GM23338 (cell line): ENCODE results near the gene DOP1A. TPM values are rescaled to one million over a fixed set of nuclear protein-coding genes. Genes with fewer than 3 reads are reported as not detected.

ENCODE experiments used
- ATAC-seq: fragments of 200-7000 bp; cut with Tn5 transposase; 3 replicates; pipeline ENCODE4 v1.9.1; 2020
- DNase-seq: peaks from one replicate; pipeline ENCODE4 v3.0.0-alpha.2; 2015; ENCODE audit warnings: low spot score
- H2AFZ ChIP-seq: fragments of 200-600 bp; sonication (generic); 2 replicates; pipeline ENCODE4 v1.8.0; 2016; ENCODE audit warnings: antibody characterized with exemption, mild to moderate bottlenecking, moderate library complexity
- H3F3A ChIP-seq: fragments of 200-600 bp; sonication (generic); replicated peaks from 2 replicates; pipeline ENCODE4 v1.8.0; 2017; ENCODE audit warnings: antibody characterized with exemption, mixed run types, low read depth
- H3K27ac ChIP-seq: fragments of 200-600 bp; sonication (generic); 2 replicates; pipeline ENCODE4 v1.6.1; 2016; ENCODE audit warnings: low read depth
- H3K27me3 ChIP-seq: fragments of 200-600 bp; sonication (generic); 2 replicates; pipeline ENCODE4 v1.8.0; 2016; ENCODE audit warnings: mild to moderate bottlenecking, mixed run types, moderate library complexity; ENCODE audit not compliant: insufficient read depth
- H3K36me3 ChIP-seq: fragments of 200-600 bp; sonication (generic); 2 replicates; pipeline ENCODE4 v1.8.0; 2016; ENCODE audit warnings: mild to moderate bottlenecking; ENCODE audit not compliant: insufficient read depth
- H3K4me1 ChIP-seq: fragments of 200-600 bp; sonication (generic); 2 replicates; pipeline ENCODE4 v1.8.0; 2016; ENCODE audit warnings: mild to moderate bottlenecking, moderate library complexity; ENCODE audit not compliant: insufficient read depth
- H3K4me2 ChIP-seq: fragments of 200-600 bp; sonication (generic); 2 replicates; pipeline ENCODE4 v1.7.1; 2017; ENCODE audit warnings: mixed run types
- H3K4me3 ChIP-seq: fragments of 200-600 bp; sonication (generic); 2 replicates; pipeline ENCODE4 v1.6.1; 2016; ENCODE audit warnings: mixed run types
- H3K79me2 ChIP-seq: fragments of 200-600 bp; sonication (generic); replicated peaks from 2 replicates; pipeline ENCODE4 v1.8.0; 2017; ENCODE audit warnings: mild to moderate bottlenecking; ENCODE audit not compliant: insufficient read depth
- H3K9me2 ChIP-seq: fragments of 200-600 bp; sonication (generic); 2 replicates; pipeline ENCODE4 v1.8.0; 2017; ENCODE audit not compliant: insufficient read depth
- H4K20me1 ChIP-seq: fragments of 200-600 bp; sonication (generic); replicated peaks from 2 replicates; pipeline ENCODE4 v1.8.0; 2017; ENCODE audit warnings: mild to moderate bottlenecking; ENCODE audit not compliant: insufficient read depth
- H3K27ac Mint-ChIP-seq: 2 replicates; pipeline ENCODE4 v1.8.0; 2020; ENCODE audit warnings: inconsistent platforms, mild to moderate bottlenecking, moderate library complexity, mixed read lengths
- H3K27me3 Mint-ChIP-seq: 3 replicates; pipeline ENCODE4 v1.8.0; 2022; ENCODE audit warnings: low read depth, mild to moderate bottlenecking, moderate library complexity, mixed read lengths, inconsistent platforms; ENCODE audit not compliant: insufficient read depth, poor library complexity
- H3K36me3 Mint-ChIP-seq: 3 replicates; pipeline ENCODE4 v1.8.0; 2021; ENCODE audit warnings: low read depth, mild to moderate bottlenecking, inconsistent platforms, moderate library complexity, mixed read lengths
- H3K4me1 Mint-ChIP-seq: 3 replicates; pipeline ENCODE4 v1.8.0; 2020; ENCODE audit warnings: mild to moderate bottlenecking, inconsistent platforms, mixed read lengths
- H3K4me3 Mint-ChIP-seq: 3 replicates; pipeline ENCODE4 v1.8.0; 2021; ENCODE audit warnings: moderate library complexity, mild to moderate bottlenecking, inconsistent platforms, mixed read lengths
- H3K9me3 Mint-ChIP-seq: 3 replicates; pipeline ENCODE4 v1.8.0; 2020; ENCODE audit warnings: moderate library complexity, mild to moderate bottlenecking, inconsistent platforms, mixed read lengths
- EZH2phosphoT487 ChIP-seq: fragments of 200-600 bp; sonication (generic); IDR thresholded peaks from one replicate; pipeline ENCODE4 v1.8.1; 2018; ENCODE audit warnings: antibody characterized with exemption; ENCODE audit not compliant: unreplicated experiment
- NANOG ChIP-seq: IDR thresholded peaks from 2 replicates; pipeline ENCODE4 v1.6.1; 2016; ENCODE audit warnings: antibody characterized with exemption, borderline replicate concordance
- POLR2AphosphoS5 ChIP-seq: IDR thresholded peaks from 2 replicates; pipeline ENCODE4 v1.6.1; 2016; ENCODE audit warnings: antibody characterized with exemption, low read depth
- STAT1 ChIP-seq: IDR thresholded peaks from one replicate; pipeline ENCODE4 v1.6.1; 2016; ENCODE audit warnings: antibody characterized with exemption; ENCODE audit not compliant: unreplicated experiment
- ZNF114 ChIP-seq: fragments of 250-450 bp; sonication (Bioruptor Pico); IDR thresholded peaks from 2 replicates; pipeline ENCODE4 v1.5.0; 2020; ENCODE audit warnings: mild to moderate bottlenecking, moderate library complexity
- ZNF331 ChIP-seq: fragments of 250-450 bp; sonication (Bioruptor Pico); IDR thresholded peaks from 2 replicates; pipeline ENCODE4 v1.5.0; 2020; ENCODE audit warnings: low read depth, mild to moderate bottlenecking, moderate library complexity
- ZNF462 ChIP-seq: fragments of 250-450 bp; sonication (Bioruptor Pico); IDR thresholded peaks from 2 replicates; pipeline ENCODE4 v1.5.0; 2020; ENCODE audit warnings: mild to moderate bottlenecking, moderate library complexity
- polyA plus RNA-seq: library from polyadenylated mRNA; unstranded; fragments of >200 nt; fragmentation: Nextera tagmentation; extraction: Ambion mirVana; gene quantifications from 2 replicates; pipeline ENCODE4 v1.2.1, GENCODE V29; 2016
- total RNA-seq: library from RNA; depleted of rRNA; stranded (reverse); fragments of >200 nt; shearing (Covaris generic); gene quantifications from 2 replicates; pipeline ENCODE4 v1.2.3, GENCODE V29; 2014
- TF ChIP-seq, protein P1 (sequence below): IDR thresholded peaks from one replicate; pipeline ENCODE4 v1.6.1; 2018; ENCODE audit warnings: antibody characterized with exemption; ENCODE audit not compliant: unreplicated experiment
- TF ChIP-seq, protein P2 (sequence below), 2 experiments: fragments of 200-600 bp in 1 of 2; sonication (generic) in 1 of 2; conservative IDR thresholded peaks; 2 replicates each; pipeline versions ENCODE4 v1.5.1 to v1.6.1; 2016 to 2017; ENCODE audit warnings: antibody characterized with exemption in 2 of 2, low read depth in 2 of 2, mild to moderate bottlenecking in 2 of 2, moderate library complexity in 1 of 2

Gene DOP1A
- total and polyA plus RNA-seq, 2 experiments from 2014 or later = 3.9 to 18.6 TPM

DNA sequence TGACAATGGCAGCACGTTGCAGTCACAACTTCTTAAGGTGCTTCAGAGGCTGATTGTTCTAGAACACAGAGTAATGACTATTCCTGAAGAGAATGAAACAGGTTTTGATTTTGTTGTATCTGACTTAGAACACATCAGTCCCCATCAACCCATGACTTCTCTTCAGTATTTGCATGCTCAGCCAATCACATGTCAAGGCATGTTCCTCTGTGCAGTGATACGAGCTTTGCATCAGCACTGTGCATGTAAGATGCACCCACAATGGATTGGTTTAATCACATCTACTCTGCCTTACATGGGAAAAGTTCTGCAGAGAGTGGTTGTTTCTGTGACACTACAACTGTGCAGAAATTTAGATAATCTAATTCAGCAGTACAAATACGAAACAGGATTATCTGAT, 71.3 kb downstream of the DOP1A start:
- Histone ChIP-seq H3K9me2 (no peaks in the 10 kb centered on the region), H3K27ac (no peak overlapping the region), H3K27me3 (no peaks in the 10 kb centered on the region), H2AFZ (no peak overlapping the region), H3K4me2 (no peak overlapping the region), H3K79me2 (no peaks in the 10 kb centered on the region), H3K4me3 (no peak overlapping the region), H3F3A (no peaks in the 10 kb centered on the region), H3K36me3 (peaks cover 7% of the 10 kb centered on the region; the same call in 1 of the 2 replicates), H4K20me1 (no peaks in the 10 kb centered on the region), H3K4me1 (no peaks in the 10 kb centered on the region)
- Mint-ChIP-seq H3K27me3 (no peaks in the 10 kb centered on the region), H3K36me3 (peaks cover 19% of the 10 kb centered on the region; the same call in 2 of the 3 replicates), H3K9me3 (no peaks in the 10 kb centered on the region), H3K4me1 (no peaks in the 10 kb centered on the region), H3K4me3 (no peak overlapping the region), H3K27ac (no peak overlapping the region; the same call in 1 of the 2 replicates)
- TF ChIP-seq EZH2phosphoT487 = no peak
- no peak for TF ChIP-seq POLR2AphosphoS5
- DNase-seq (no peak), ATAC-seq (no peak)

DNA sequence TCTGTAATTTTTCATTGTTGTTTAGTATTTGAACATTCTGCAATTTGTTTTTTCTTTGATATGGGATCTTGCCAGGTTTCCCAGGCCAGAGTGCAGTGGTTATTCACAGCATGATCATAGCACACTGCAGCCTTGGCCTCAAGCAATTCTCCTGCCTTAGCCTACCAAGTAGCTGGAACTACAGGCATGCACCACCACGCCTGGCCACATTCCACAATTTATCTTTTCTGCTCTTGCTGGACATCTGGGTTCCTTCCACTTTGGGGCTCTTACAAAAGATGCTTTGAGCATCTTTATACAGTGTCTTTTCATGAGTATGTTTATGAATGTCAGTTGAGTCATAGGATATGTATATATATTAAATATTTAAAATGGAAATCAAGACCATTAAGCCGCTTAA, 83.6 kb downstream of the DOP1A start:
- no peak overlapping the region for H2AFZ ChIP-seq
- H3K27ac ChIP-seq = no peak overlapping the region
- no peak overlapping the region for H3K4me2 ChIP-seq
- H3K36me3 ChIP-seq = peaks cover 15% of the 10 kb centered on the region; the same call in 1 of the 2 replicates
- H3K4me3 Mint-ChIP-seq = no peak overlapping the region
- DNase-seq = peak; percentile 7
- H3K9me2 ChIP-seq = no peaks in the 10 kb centered on the region
- H3K4me1 ChIP-seq = no peaks in the 10 kb centered on the region
- H3K27me3 Mint-ChIP-seq = peaks cover 4% of the 10 kb centered on the region
- H3K27me3 ChIP-seq = no peaks in the 10 kb centered on the region
- no peak for ATAC-seq
- H3K27ac Mint-ChIP-seq = no peak overlapping the region
- H4K20me1 ChIP-seq = no peaks in the 10 kb centered on the region
- peaks cover 7% of the 10 kb centered on the region; the same call in 2 of the 3 replicates for H3K36me3 Mint-ChIP-seq
- H3K9me3 Mint-ChIP-seq = no peaks in the 10 kb centered on the region
- no peak overlapping the region for H3K4me3 ChIP-seq
- H3F3A ChIP-seq = no peaks in the 10 kb centered on the region
- no peaks in the 10 kb centered on the region for H3K4me1 Mint-ChIP-seq
- no peaks in the 10 kb centered on the region for H3K79me2 ChIP-seq
- TF ChIP-seq EZH2phosphoT487 (no peak), ZNF331 (no peak), ZNF114 (CRISPR knock-in tag) (no peak), STAT1 (no peak), ZNF462 (CRISPR knock-in tag) (no peak), NANOG (no peak), POLR2AphosphoS5 (no peak)
- TF ChIP-seq, protein P1, sequence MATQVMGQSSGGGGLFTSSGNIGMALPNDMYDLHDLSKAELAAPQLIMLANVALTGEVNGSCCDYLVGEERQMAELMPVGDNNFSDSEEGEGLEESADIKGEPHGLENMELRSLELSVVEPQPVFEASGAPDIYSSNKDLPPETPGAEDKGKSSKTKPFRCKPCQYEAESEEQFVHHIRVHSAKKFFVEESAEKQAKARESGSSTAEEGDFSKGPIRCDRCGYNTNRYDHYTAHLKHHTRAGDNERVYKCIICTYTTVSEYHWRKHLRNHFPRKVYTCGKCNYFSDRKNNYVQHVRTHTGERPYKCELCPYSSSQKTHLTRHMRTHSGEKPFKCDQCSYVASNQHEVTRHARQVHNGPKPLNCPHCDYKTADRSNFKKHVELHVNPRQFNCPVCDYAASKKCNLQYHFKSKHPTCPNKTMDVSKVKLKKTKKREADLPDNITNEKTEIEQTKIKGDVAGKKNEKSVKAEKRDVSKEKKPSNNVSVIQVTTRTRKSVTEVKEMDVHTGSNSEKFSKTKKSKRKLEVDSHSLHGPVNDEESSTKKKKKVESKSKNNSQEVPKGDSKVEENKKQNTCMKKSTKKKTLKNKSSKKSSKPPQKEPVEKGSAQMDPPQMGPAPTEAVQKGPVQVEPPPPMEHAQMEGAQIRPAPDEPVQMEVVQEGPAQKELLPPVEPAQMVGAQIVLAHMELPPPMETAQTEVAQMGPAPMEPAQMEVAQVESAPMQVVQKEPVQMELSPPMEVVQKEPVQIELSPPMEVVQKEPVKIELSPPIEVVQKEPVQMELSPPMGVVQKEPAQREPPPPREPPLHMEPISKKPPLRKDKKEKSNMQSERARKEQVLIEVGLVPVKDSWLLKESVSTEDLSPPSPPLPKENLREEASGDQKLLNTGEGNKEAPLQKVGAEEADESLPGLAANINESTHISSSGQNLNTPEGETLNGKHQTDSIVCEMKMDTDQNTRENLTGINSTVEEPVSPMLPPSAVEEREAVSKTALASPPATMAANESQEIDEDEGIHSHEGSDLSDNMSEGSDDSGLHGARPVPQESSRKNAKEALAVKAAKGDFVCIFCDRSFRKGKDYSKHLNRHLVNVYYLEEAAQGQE = no peak
- TF ChIP-seq, protein P2, sequence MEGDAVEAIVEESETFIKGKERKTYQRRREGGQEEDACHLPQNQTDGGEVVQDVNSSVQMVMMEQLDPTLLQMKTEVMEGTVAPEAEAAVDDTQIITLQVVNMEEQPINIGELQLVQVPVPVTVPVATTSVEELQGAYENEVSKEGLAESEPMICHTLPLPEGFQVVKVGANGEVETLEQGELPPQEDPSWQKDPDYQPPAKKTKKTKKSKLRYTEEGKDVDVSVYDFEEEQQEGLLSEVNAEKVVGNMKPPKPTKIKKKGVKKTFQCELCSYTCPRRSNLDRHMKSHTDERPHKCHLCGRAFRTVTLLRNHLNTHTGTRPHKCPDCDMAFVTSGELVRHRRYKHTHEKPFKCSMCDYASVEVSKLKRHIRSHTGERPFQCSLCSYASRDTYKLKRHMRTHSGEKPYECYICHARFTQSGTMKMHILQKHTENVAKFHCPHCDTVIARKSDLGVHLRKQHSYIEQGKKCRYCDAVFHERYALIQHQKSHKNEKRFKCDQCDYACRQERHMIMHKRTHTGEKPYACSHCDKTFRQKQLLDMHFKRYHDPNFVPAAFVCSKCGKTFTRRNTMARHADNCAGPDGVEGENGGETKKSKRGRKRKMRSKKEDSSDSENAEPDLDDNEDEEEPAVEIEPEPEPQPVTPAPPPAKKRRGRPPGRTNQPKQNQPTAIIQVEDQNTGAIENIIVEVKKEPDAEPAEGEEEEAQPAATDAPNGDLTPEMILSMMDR (conservative IDR thresholded peaks at IDR 0.05; ENCODE audit: low read depth in 2 of 2) = no peak
